Measurements from ENCODE around the gene LYSMD4.

LYSMD4 gene

GRCh38 chr15:99703603-99704443, 29.4 kb downstream of the LYSMD4 start:
- no peak for DNase-seq

DNA sequence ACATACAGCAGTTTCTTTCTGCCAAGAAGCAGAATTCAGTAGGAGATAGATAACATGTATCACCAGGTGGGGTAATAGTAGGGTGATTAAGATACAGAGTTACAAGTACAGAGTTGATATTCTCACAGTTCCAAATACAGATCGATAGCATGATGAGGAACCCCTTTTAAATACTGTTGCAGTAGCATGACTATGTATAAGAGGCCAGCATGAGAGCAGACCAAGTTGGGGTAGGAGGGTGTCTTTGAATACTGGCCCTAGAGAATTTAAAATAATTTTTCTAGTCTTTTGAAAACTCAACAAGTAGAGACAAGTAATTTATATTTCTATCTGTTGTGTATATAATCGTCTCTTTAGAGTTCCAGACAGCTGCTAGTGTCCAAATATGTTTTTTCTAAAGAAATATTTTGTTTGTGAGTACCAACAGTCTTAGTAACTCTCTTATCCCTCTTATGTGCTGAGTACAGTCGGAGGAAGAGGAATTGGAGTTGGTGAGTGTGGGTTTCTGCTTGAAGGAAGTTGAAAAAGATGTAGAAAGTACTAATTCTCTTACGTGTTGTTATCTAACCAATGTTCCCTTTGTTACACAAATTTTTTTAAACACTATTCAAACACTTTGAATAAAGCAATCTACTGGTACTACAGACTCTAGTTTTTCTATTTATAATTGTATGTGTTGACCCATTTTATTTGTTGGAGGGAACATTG, 30.2 kb downstream of the LYSMD4 start:
- DNase-seq = no peak

DNA sequence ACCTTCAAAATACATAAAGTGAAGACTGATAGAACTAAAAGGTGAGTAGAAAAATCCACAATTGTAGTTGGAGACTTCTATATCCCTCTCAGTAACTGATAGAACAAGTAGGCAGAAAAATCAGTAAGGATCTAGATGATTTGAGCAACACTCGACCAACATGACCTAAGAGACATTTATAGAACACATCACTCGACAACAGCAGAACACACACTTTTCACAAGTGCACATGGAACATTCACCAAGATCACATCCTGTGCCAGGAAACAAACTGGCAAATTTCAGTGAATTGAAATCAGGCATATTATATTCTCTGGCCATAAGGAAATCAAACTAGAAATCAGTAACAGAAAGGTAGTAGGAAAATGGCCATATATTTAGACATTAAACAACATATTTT, 37.1 kb downstream of the LYSMD4 start:
- DNase-seq = no peak

DNA sequence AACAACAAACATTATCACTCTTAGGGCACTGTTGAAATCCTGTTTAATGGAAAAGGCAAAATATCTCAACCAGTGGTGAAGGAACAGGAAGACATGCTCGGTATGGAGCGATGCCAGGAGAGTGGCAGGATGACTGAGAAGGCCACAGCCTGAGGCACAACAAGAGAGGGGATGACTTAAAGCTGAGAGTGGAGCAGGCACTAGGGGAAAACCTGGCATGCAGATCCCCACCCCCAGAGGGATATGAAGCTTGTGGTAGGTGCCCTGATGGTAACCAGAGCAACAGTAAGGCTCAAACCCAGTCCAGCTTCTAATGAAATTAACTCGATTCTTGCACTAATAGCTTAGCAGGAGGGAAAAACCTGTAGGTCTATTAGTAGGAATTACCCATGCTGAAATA, 40.4 kb downstream of the LYSMD4 start:
- DNase-seq = no peak

- DNase-seq = no peak
Measured at GRCh38 chr15:99686290-99686689, 46.9 kb downstream of the LYSMD4 start.

- DNase-seq = no peak
Measured at GRCh38 chr15:99683000-99683670, 50.1 kb downstream of the LYSMD4 start.

- no peak for DNase-seq
Measured at GRCh38 chr15:99682455-99682854, 50.8 kb downstream of the LYSMD4 start.

DNA sequence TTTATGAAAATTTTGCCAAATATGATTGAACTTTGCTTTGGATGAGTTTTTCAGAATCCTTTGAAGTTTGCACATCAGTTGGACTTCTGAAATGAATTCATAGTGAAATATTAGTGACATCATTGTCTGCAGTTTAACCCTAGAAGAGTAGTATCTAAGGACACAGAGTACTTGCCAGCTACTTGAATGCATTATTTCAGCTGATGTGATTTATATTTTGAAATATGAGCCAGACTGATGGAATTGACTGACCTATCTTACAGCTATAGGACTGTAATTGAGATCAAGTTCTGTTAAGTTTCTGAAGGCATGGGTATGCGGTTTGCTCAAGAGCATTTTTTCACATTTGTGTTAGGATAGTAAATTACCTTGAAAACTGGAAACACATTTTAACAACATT, 51.2 kb downstream of the LYSMD4 start:
- DNase-seq = no peak

DNA sequence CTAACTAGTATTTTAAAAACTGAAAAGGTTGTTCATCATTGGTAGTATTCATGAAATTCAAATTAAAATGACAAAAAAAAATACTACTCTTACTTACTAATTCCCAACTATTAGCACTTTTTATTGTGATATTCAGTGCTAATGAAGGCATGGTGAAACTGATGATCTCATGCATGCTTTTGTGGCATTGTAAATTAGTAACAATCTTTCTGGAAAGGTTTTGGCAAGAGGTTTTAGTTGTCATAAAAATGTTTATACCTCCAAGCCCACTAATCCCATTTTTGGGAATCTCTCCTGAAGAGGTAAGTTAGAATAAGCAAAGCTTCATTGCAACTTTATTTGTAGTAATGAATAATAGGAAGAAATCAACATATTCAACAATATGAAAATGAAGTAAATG, 53.0 kb downstream of the LYSMD4 start:
- DNase-seq = no peak

GRCh38 chr15:99677540-99678134, 55.6 kb downstream of the LYSMD4 start:
- DNase-seq = no peak

Measured in activated naive CD4-positive, alpha-beta T cell (primary cell).